Fibroblast of skin of scalp (primary cell): ENCODE data around the gene WDR59.
"Not testable (repeated sequence)": the region's sequence is repeated elsewhere in the genome, so short reads cannot be mapped to it uniquely, and the experiment has no call there.

Source experiments
- DNase-seq: peaks from one replicate; pipeline ENCODE4 v3.0.0-alpha.2; 2013

WDR59 gene

GRCh38 chr16:74847202-74847601 is 137.7 kb downstream of the WDR59 start:
- no peak for DNase-seq

DNA sequence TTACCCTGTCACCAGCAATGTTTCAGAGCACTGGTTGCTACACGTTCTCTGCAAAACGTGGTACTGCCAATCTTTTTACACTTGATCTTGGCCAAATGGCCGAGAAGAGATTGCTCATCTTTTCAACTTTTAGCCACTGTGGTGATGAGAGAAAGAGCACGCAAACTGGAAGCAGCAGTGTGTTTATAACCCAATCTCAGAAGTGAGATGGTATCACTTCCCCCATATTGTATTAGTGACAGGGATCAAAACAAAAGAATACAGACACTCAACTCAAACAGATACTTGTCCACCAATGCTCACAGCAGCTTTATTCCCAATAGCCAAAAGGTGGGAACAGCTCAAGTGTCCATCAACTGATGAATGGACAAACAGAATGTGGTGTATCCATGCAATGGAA is 138.2 kb downstream of the WDR59 start:
- DNase-seq, result no peak

GRCh38 chr16:74844041-74844980 is 140.6 kb downstream of the WDR59 start:
- peak; percentile 15 for DNase-seq

DNA sequence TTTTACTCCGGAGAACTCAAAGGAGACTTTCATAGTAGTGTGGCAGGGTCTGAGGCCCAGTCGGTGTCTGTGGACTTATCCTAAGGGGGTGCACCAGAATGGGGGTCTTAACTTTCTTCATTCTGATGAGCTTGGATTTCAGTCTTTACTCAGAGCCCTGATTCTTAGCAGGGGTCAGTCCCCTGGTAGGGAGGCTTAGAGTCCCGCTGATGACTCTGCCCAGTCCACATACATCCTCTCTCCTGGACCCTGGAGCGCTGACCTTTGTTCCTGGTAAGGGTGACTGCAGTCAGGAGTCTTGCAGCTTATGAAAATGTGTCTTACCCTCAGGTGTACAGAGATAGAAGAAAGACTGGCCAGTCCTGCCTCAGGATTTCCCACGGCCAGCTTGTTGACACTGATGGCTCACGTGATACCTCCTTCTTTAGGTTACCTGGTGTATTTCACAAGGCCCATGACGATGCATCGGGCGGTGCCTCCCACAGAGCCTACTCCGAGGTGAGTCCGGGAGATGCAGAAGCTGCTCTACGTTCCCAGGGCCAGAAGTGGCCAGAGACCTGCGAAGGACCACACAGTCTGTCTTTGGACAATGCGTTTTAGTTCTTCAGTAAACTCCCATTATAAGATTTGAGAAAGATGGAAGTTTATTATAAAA is 141.4 kb downstream of the WDR59 start:
- not testable (repeated sequence) for DNase-seq

DNA sequence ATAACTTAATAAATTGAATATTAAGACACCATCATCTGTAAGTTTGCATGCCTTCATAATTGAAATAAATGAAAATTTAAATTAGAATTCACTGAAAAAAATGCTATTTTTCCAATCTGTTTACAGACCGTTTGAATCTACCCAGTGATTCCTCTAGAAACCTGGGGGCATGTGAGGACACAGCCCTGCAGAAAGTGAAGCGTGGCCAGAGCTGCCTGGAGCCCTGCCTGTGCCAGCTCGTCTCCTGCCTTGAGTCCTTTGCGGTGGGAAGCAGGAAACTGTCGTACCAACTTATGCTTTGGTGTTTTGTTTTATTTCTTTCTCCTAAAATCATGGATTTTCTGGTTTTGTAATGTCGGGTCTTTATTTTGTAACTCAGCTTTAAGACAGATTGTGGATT is 142.5 kb downstream of the WDR59 start:
- DNase-seq, result no peak

- no peak for DNase-seq
Measured at GRCh38 chr16:74841904-74842303, 143.0 kb downstream of the WDR59 start.

- no peak for DNase-seq
Measured at GRCh38 chr16:74841469-74841868, 143.5 kb downstream of the WDR59 start.

DNA sequence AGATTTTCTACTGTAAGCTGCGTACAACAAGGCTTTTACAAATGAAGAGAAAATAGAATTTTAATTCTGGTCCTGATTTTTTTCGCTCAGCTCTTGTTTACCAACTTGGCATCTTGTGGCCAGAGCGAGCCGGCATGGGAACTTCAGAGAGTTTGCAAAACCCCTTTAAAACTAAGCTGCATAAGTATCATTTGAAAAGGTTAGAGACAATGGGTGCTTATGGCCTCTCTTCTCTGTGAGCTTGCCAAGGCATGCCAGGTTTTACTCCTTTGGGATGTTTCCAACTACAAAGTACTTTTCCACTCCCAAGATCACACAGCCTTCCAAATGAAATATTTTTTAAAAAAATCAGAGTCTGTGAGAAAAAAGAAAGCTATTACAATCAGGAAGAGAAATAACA is 147.9 kb downstream of the WDR59 start:
- DNase-seq, result no peak

GRCh38 chr16:74836111-74836671 is 148.7 kb downstream of the WDR59 start:
- DNase-seq, result no peak

GRCh38 chr16:74832228-74832627 is 152.7 kb downstream of the WDR59 start:
- no peak for DNase-seq

GRCh38 chr16:74831467-74831866 is 153.5 kb downstream of the WDR59 start:
- DNase-seq, result no peak

DNA sequence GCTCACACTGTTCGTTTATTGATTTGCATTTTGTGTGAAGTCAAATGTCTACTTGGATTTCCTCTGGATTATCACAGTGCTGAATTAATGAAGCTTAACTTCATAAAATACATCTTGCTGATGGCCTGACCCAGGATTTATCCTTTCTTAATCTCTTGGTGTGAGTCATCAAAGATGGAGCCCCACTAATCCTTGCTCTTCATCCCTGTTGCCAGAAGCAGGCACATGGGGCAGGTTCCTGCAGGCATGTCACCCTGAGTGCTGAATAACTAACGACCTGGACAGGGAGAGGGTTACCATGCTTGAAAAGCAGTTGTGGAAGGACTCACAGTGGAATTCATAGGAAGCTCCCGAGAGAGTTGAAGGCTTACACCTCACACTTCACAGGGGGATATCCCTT is 154.3 kb downstream of the WDR59 start:
- no peak for DNase-seq

- no peak for DNase-seq
Measured at GRCh38 chr16:74829637-74830036, 155.3 kb downstream of the WDR59 start.

DNA sequence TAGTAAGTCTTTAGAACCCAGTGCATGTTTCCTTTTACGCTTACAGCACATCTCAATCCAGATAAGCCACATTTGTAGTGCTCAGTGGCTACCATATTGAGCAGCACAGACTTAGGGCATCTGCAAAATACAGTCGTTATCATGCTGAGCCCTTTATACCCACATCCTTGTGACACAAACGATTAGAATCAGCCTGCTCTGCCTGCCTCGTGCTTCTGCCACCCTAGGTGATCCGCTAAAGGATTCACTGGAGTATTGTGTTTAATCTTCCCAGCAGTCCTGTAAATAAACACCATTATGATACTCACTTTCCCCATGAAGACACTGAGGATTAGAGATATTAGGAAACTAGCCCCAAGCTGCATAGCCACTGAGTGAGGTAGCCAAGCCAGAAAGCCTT is 159.0 kb downstream of the WDR59 start:
- DNase-seq, result no peak

GRCh38 chr16:74825016-74825415 is 159.9 kb downstream of the WDR59 start:
- no peak for DNase-seq
